ENCODE results near the gene ARCN1.

- no peak for TF ChIP-seq POLR2A (IDR thresholded peaks at IDR 0.05)
- no peak for TF ChIP-seq CTCF (IDR thresholded peaks at IDR 0.05)
These were observed 79.6 kb downstream of the ARCN1 start for GRCh38 chr11:118651820-118652219.
